ENCODE data around the gene HUNK. TPM values are rescaled to one million over a fixed set of nuclear protein-coding genes. Genes with fewer than 3 reads are reported as not detected.
A peak's percentile ranks its signal among the peaks of the same experiment; 100 is the strongest.

Gene HUNK
- polyA plus RNA-seq, 1 donor: 9.1 TPM

DNA sequence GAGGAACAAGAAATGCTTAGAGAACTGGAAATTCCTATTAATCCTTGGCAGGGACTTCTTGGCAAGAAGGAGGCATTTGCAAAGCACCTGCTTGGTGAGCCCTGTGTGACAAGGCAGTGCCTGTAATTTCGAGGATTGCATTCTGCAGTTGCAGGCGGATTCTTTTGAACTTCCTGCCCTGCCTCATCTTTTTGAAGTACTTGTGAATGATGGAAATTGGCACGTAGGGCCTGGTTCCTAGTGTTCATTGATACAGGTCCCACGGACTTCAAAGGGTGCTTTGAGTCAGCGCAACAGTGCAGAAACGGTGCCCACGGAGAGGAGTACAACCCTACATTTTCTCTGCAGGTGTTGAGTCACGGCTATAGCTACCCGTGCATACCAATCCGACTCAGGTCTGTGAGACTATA, 6.4 kb downstream of the HUNK start:
- H3K36me3 ChIP-seq (ENCODE audit: control insufficient read depth, insufficient read depth, low read length): peaks cover 3% of the 10 kb centered on the region
- no CpG with 5 or more reads among the region's 10 CpGs for WGBS (ENCODE audit: insufficient coverage, low lambda C conversion rate)
- H3K27me3 ChIP-seq (ENCODE audit: control insufficient read depth, insufficient read depth, low read length): no peaks in the 10 kb centered on the region
- H3K4me1 ChIP-seq (ENCODE audit: control insufficient read depth, insufficient read depth, low read length): peaks cover 8% of the 10 kb centered on the region
- DNase-seq: no peak
- H3K27ac ChIP-seq (ENCODE audit: low read length): no peak overlapping the region
- no peak overlapping the region for H3K4me3 ChIP-seq (ENCODE audit: low read length)
- H3K9me3 ChIP-seq (ENCODE audit: control insufficient read depth, low read depth, low read length): no peaks in the 10 kb centered on the region

DNA sequence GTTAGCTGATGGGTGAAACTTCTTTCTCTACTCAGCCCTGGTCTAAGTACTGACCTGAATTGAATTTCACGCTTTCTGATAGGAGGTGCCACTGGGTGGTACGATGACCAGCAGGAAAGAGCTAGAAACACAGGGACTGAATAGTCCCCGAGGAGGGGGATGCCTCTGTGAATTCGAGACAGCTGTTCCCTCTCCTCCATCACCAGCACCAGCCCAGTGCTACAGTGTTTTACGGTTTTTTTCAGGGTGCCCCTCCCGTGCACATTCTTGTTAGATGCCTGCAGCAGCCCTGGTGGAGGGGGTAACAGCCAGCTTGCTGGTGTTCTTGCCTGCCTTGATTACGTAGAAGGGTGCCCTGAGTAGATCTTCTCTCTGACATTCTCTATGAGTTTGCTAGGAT, 7.1 kb downstream of the HUNK start:
- Histone ChIP-seq H3K27me3 (ENCODE audit: control insufficient read depth, insufficient read depth, low read length) (no peaks in the 10 kb centered on the region), H3K36me3 (ENCODE audit: control insufficient read depth, insufficient read depth, low read length) (peaks cover 3% of the 10 kb centered on the region), H3K4me1 (ENCODE audit: control insufficient read depth, insufficient read depth, low read length) (peaks cover 8% of the 10 kb centered on the region), H3K4me3 (ENCODE audit: low read length) (no peak overlapping the region), H3K27ac (ENCODE audit: low read length) (no peak overlapping the region), H3K9me3 (ENCODE audit: control insufficient read depth, low read depth, low read length) (no peaks in the 10 kb centered on the region)
- DNase-seq: no peak
- no CpG with 5 or more reads among the region's 7 CpGs for WGBS (ENCODE audit: insufficient coverage, low lambda C conversion rate)

- DNase-seq: no peak
- Histone ChIP-seq H3K4me3 (ENCODE audit: low read length) (no peak overlapping the region), H3K27ac (ENCODE audit: low read length) (no peak overlapping the region), H3K4me1 (ENCODE audit: control insufficient read depth, insufficient read depth, low read length) (peaks cover 3% of the 10 kb centered on the region), H3K9me3 (ENCODE audit: control insufficient read depth, low read depth, low read length) (no peaks in the 10 kb centered on the region), H3K36me3 (ENCODE audit: control insufficient read depth, insufficient read depth, low read length) (peaks cover 3% of the 10 kb centered on the region), H3K27me3 (ENCODE audit: control insufficient read depth, insufficient read depth, low read length) (no peaks in the 10 kb centered on the region)
- no CpG with 5 or more reads among the region's 8 CpGs for WGBS (ENCODE audit: insufficient coverage, low lambda C conversion rate)
Measured at GRCh38 chr21:31880816-31881215, 8.0 kb downstream of the HUNK start.

- no peak overlapping the region for H3K27ac ChIP-seq (ENCODE audit: low read length)
- H3K9me3 ChIP-seq (ENCODE audit: control insufficient read depth, low read depth, low read length): no peaks in the 10 kb centered on the region
- H3K27me3 ChIP-seq (ENCODE audit: control insufficient read depth, insufficient read depth, low read length): no peaks in the 10 kb centered on the region
- no peaks in the 10 kb centered on the region for H3K4me1 ChIP-seq (ENCODE audit: control insufficient read depth, insufficient read depth, low read length)
- H3K36me3 ChIP-seq (ENCODE audit: control insufficient read depth, insufficient read depth, low read length): peaks cover 3% of the 10 kb centered on the region
- no peak overlapping the region for H3K4me3 ChIP-seq (ENCODE audit: low read length)
- DNase-seq: no peak
Measured at GRCh38 chr21:31882711-31883110, 9.9 kb downstream of the HUNK start.

DNA sequence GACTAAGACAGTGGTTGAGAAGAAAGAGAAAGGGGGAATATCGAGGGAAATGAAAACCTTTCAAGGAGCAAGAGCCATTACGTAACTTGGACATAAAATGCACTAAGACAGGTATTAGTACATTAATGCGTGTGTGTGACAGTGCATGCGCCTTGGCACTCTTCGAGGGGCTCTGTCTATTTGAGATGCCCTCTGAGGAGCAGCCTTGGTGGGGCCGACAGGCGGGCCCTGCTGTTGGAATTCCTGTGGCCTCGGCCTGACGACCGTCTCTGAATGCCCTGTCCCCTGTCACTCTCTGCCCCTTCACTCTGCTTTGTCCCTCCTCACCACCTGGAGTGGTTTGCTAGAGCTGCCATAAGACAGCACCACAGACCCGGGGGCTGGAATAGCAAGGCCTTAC, 12.3 kb downstream of the HUNK start:
- no peak for DNase-seq
- Histone ChIP-seq H3K4me3 (ENCODE audit: low read length) (no peak overlapping the region), H3K27ac (ENCODE audit: low read length) (no peak overlapping the region), H3K36me3 (ENCODE audit: control insufficient read depth, insufficient read depth, low read length) (no peaks in the 10 kb centered on the region), H3K9me3 (ENCODE audit: control insufficient read depth, low read depth, low read length) (no peaks in the 10 kb centered on the region), H3K4me1 (ENCODE audit: control insufficient read depth, insufficient read depth, low read length) (peaks cover 8% of the 10 kb centered on the region), H3K27me3 (ENCODE audit: control insufficient read depth, insufficient read depth, low read length) (no peaks in the 10 kb centered on the region)
- WGBS (ENCODE audit: insufficient coverage, low lambda C conversion rate): no CpG with 5 or more reads among the region's 11 CpGs

- H3K36me3 ChIP-seq (ENCODE audit: control insufficient read depth, insufficient read depth, low read length): no peaks in the 10 kb centered on the region
- no peaks in the 10 kb centered on the region for H3K27me3 ChIP-seq (ENCODE audit: control insufficient read depth, insufficient read depth, low read length)
- no peak for DNase-seq
- no peaks in the 10 kb centered on the region for H3K9me3 ChIP-seq (ENCODE audit: control insufficient read depth, low read depth, low read length)
- H3K4me1 ChIP-seq (ENCODE audit: control insufficient read depth, insufficient read depth, low read length): peaks cover 8% of the 10 kb centered on the region
- no peak overlapping the region for H3K4me3 ChIP-seq (ENCODE audit: low read length)
- H3K27ac ChIP-seq (ENCODE audit: low read length): no peak overlapping the region
- no CpG with 5 or more reads among the region's 5 CpGs for WGBS (ENCODE audit: insufficient coverage, low lambda C conversion rate)
Measured at GRCh38 chr21:31886915-31887314, 14.1 kb downstream of the HUNK start.

DNA sequence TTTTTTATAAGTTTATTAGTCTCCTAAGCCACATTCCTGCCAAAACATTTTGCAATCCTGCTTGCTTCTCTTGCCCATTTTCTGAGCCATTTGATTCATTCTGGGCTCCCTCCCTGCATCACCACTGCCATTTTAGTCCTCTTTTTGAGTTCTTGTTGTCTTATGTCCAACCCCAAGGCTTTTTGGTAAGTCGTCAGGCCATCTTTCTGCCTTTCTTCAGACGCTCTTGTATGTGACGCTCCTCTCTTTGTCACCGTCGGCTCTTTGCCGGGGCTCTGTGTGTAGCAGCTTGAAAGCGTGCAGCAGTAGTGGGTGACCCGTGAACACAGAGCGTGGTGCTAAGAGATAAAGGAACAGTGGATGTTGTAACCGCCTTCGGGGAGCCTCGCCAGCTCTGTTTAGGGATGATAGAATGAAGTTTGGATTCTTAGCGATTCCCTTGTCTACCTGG, 14.6 kb downstream of the HUNK start:
- Histone ChIP-seq H3K27ac (ENCODE audit: low read length) (no peak overlapping the region), H3K9me3 (ENCODE audit: control insufficient read depth, low read depth, low read length) (no peaks in the 10 kb centered on the region), H3K36me3 (ENCODE audit: control insufficient read depth, insufficient read depth, low read length) (no peaks in the 10 kb centered on the region), H3K4me3 (ENCODE audit: low read length) (no peak overlapping the region), H3K4me1 (ENCODE audit: control insufficient read depth, insufficient read depth, low read length) (peaks cover 8% of the 10 kb centered on the region), H3K27me3 (ENCODE audit: control insufficient read depth, insufficient read depth, low read length) (no peaks in the 10 kb centered on the region)
- DNase-seq: peak in 1 of 2 donors; percentile 47
- 70% methylated on average over 4 of the region's 13 CpGs for WGBS (ENCODE audit: insufficient coverage, low lambda C conversion rate)

DNA sequence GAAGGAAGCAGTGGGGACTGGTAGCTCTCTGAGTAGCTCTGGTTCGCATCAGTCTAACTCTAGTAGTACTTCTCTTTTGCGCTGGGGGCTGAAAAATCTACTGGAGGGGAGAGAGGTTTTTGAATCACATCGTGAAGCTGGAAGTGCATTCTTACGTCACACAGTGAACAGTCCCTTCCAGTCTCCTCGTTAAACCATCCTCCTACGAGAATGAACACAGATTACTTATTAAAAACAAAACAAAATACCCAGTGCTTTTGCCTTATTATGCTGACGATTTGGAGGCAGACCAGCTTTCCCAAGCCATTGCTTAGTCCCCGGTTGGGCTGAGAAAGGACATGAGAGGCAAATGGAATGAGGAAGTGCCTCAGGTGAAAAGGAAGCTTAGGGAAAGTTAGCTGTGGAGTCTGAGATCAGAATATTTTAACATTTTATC, 16.1 kb downstream of the HUNK start:
- DNase-seq: peak in 1 of 2 donors; percentile 65
- no peaks in the 10 kb centered on the region for H3K27me3 ChIP-seq (ENCODE audit: control insufficient read depth, insufficient read depth, low read length)
- no CpG with 5 or more reads among the region's 8 CpGs for WGBS (ENCODE audit: insufficient coverage, low lambda C conversion rate)
- H3K4me1 ChIP-seq (ENCODE audit: control insufficient read depth, insufficient read depth, low read length): peaks cover 11% of the 10 kb centered on the region
- H3K4me3 ChIP-seq (ENCODE audit: low read length): peak overlapping the region; percentile 11
- H3K9me3 ChIP-seq (ENCODE audit: control insufficient read depth, low read depth, low read length): no peaks in the 10 kb centered on the region
- peak overlapping the region; percentile 66 for H3K27ac ChIP-seq (ENCODE audit: low read length)
- H3K36me3 ChIP-seq (ENCODE audit: control insufficient read depth, insufficient read depth, low read length): no peaks in the 10 kb centered on the region

DNA sequence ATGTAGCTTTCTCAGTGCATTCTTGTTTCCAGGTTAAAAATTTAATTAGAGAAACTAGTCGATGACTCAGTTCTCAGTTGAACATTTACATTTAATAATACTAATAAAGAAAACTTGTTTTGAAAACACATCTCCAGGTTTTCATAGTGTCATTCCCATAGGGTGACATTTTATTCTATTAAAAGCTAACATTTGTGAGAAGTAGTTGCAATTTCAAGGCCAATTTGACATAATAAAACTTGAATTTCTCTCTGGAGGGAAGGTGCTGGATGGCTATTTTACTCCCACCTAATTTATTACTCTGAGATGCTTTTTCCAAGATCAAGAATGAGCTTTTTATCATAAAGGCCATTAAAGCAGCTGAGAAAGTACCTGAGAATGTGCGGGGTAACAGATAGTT, 16.6 kb downstream of the HUNK start:
- DNase-seq: no peak
- Histone ChIP-seq H3K4me3 (ENCODE audit: low read length) (no peak overlapping the region), H3K27me3 (ENCODE audit: control insufficient read depth, insufficient read depth, low read length) (no peaks in the 10 kb centered on the region), H3K4me1 (ENCODE audit: control insufficient read depth, insufficient read depth, low read length) (peaks cover 15% of the 10 kb centered on the region), H3K27ac (ENCODE audit: low read length) (peak overlapping the region; percentile 66), H3K9me3 (ENCODE audit: control insufficient read depth, low read depth, low read length) (no peaks in the 10 kb centered on the region), H3K36me3 (ENCODE audit: control insufficient read depth, insufficient read depth, low read length) (no peaks in the 10 kb centered on the region)
- 43% methylated on average over 1 of the region's 2 CpGs for WGBS (ENCODE audit: insufficient coverage, low lambda C conversion rate)

GRCh38 chr21:31892686-31893085, 19.9 kb downstream of the HUNK start:
- DNase-seq: no peak
- no peak overlapping the region for H3K4me3 ChIP-seq (ENCODE audit: low read length)
- WGBS (ENCODE audit: insufficient coverage, low lambda C conversion rate): no CpG with 5 or more reads among the region's 9 CpGs
- no peaks in the 10 kb centered on the region for H3K36me3 ChIP-seq (ENCODE audit: control insufficient read depth, insufficient read depth, low read length)
- peaks cover 47% of the 10 kb centered on the region for H3K4me1 ChIP-seq (ENCODE audit: control insufficient read depth, insufficient read depth, low read length)
- no peaks in the 10 kb centered on the region for H3K27me3 ChIP-seq (ENCODE audit: control insufficient read depth, insufficient read depth, low read length)
- H3K9me3 ChIP-seq (ENCODE audit: control insufficient read depth, low read depth, low read length): no peaks in the 10 kb centered on the region
- H3K27ac ChIP-seq (ENCODE audit: low read length): no peak overlapping the region

DNA sequence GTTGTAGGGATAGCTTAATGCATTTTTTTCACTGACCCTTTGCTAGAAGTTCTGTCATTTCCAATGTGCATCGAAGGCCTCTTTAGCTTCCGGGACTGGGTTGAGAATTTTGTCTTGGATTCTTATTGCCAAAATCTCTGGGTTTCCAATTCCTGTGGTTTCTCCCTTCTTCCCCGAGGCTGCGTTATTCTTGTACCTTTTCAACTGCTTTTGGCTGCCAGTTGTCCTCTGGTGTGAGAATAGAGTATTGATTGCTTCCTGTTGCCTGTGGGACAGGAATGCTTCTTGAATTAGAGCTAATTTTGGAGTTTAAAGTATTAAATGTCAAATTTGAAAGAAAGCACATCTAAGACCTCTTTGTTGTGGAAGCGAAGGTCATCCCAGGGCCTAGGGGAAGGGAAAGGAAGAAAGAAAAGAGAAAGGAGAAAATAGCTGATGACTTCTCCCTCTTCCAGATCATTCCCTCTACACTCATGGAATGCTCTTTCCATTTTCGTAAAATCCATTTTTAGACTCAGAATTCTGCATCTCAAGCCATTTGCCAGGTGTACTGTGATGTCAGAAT, 21.1 kb downstream of the HUNK start:
- 100% methylated on average over 4 of the region's 6 CpGs for WGBS (ENCODE audit: insufficient coverage, low lambda C conversion rate)
- H3K27ac ChIP-seq (ENCODE audit: low read length): peak overlapping the region; percentile 82
- no peak for DNase-seq
- H3K36me3 ChIP-seq (ENCODE audit: control insufficient read depth, insufficient read depth, low read length): no peaks in the 10 kb centered on the region
- H3K4me1 ChIP-seq (ENCODE audit: control insufficient read depth, insufficient read depth, low read length): peaks cover 56% of the 10 kb centered on the region
- no peak overlapping the region for H3K4me3 ChIP-seq (ENCODE audit: low read length)
- no peaks in the 10 kb centered on the region for H3K27me3 ChIP-seq (ENCODE audit: control insufficient read depth, insufficient read depth, low read length)
- H3K9me3 ChIP-seq (ENCODE audit: control insufficient read depth, low read depth, low read length): no peaks in the 10 kb centered on the region

Measured in large intestine (tissue), 3 donors.